ENCODE results near the gene MOCOS.

MOCOS gene

GRCh38 chr18:36212301-36213171 lies 25.2 kb downstream of the MOCOS start:
- no peak overlapping the region for H3K9ac ChIP-seq
- no peak for TF ChIP-seq CTCF (conservative IDR thresholded peaks at IDR 0.05; ENCODE audit: low read depth, low read length)
- H2AFZ ChIP-seq (ENCODE audit: low read depth) = no peak overlapping the region
- no peaks in the 10 kb centered on the region for H3K79me2 ChIP-seq (ENCODE audit: insufficient read depth, low read depth)
- no peak overlapping the region for H3K27ac ChIP-seq
- H3K36me3 ChIP-seq (ENCODE audit: insufficient read depth) = no peaks in the 10 kb centered on the region
- H4K20me1 ChIP-seq (ENCODE audit: insufficient read depth) = no peaks in the 10 kb centered on the region
- H3K4me2 ChIP-seq = no peak overlapping the region
- H3K27me3 ChIP-seq (ENCODE audit: insufficient read depth, low read depth) = no peaks in the 10 kb centered on the region
- H3K4me3 ChIP-seq (IDR thresholded peaks at IDR 0.05; ENCODE audit: insufficient read depth, low read depth, low read length) = no peak overlapping the region
- H3K4me1 ChIP-seq (ENCODE audit: low read depth, poor library complexity, severe bottlenecking) = no peaks in the 10 kb centered on the region

- no peak for TF ChIP-seq CTCF (conservative IDR thresholded peaks at IDR 0.05; ENCODE audit: low read depth, low read length)
- Histone ChIP-seq H3K79me2 (ENCODE audit: insufficient read depth, low read depth) (no peaks in the 10 kb centered on the region), H3K36me3 (ENCODE audit: insufficient read depth) (no peaks in the 10 kb centered on the region), H3K4me2 (no peak overlapping the region), H4K20me1 (ENCODE audit: insufficient read depth) (no peaks in the 10 kb centered on the region), H3K27ac (no peak overlapping the region), H2AFZ (ENCODE audit: low read depth) (no peak overlapping the region), H3K4me3 (IDR thresholded peaks at IDR 0.05; ENCODE audit: insufficient read depth, low read depth, low read length) (no peak overlapping the region), H3K9ac (no peak overlapping the region), H3K4me1 (ENCODE audit: low read depth, poor library complexity, severe bottlenecking) (no peaks in the 10 kb centered on the region), H3K27me3 (ENCODE audit: insufficient read depth, low read depth) (no peaks in the 10 kb centered on the region)
Observed at GRCh38 chr18:36214811-36215210, 27.5 kb downstream of the MOCOS start.

- Histone ChIP-seq H3K79me2 (ENCODE audit: insufficient read depth, low read depth) (no peaks in the 10 kb centered on the region), H3K4me3 (IDR thresholded peaks at IDR 0.05; ENCODE audit: insufficient read depth, low read depth, low read length) (no peak overlapping the region)
Observed at GRCh38 chr18:36215577-36215976, 28.3 kb downstream of the MOCOS start.

GRCh38 chr18:36217348-36217747 lies 30.1 kb downstream of the MOCOS start:
- TF ChIP-seq CTCF (conservative IDR thresholded peaks at IDR 0.05; ENCODE audit: low read depth, low read length) = no peak
- Histone ChIP-seq H3K4me1 (ENCODE audit: low read depth, poor library complexity, severe bottlenecking) (no peaks in the 10 kb centered on the region), H3K4me2 (no peak overlapping the region), H3K36me3 (ENCODE audit: insufficient read depth) (no peaks in the 10 kb centered on the region), H3K79me2 (ENCODE audit: insufficient read depth, low read depth) (no peaks in the 10 kb centered on the region), H3K27me3 (ENCODE audit: insufficient read depth, low read depth) (no peaks in the 10 kb centered on the region), H3K9ac (no peak overlapping the region), H3K27ac (no peak overlapping the region), H4K20me1 (ENCODE audit: insufficient read depth) (no peaks in the 10 kb centered on the region), H3K4me3 (IDR thresholded peaks at IDR 0.05; ENCODE audit: insufficient read depth, low read depth, low read length) (no peak overlapping the region), H2AFZ (ENCODE audit: low read depth) (no peak overlapping the region)

More at GRCh38 chr18:36215577-36215976, 28.3 kb downstream of the MOCOS start:
- Histone ChIP-seq H3K36me3 (ENCODE audit: insufficient read depth) (no peaks in the 10 kb centered on the region), H3K4me2 (no peak overlapping the region), H2AFZ (ENCODE audit: low read depth) (no peak overlapping the region), H3K27ac (no peak overlapping the region), H3K4me1 (ENCODE audit: low read depth, poor library complexity, severe bottlenecking) (no peaks in the 10 kb centered on the region), H4K20me1 (ENCODE audit: insufficient read depth) (no peaks in the 10 kb centered on the region), H3K9ac (no peak overlapping the region), H3K27me3 (ENCODE audit: insufficient read depth, low read depth) (no peaks in the 10 kb centered on the region)
- no peak for TF ChIP-seq CTCF (conservative IDR thresholded peaks at IDR 0.05; ENCODE audit: low read depth, low read length)
